Right lung (tissue), 5 donors: ENCODE measurements around the gene ARFGAP1. TPM values are rescaled to one million over a fixed set of nuclear protein-coding genes. Genes with fewer than 3 reads are reported as not detected.
"Not testable (repeated sequence)": the region's sequence is repeated elsewhere in the genome, so short reads cannot be mapped to it uniquely, and the experiment has no call there.

Experiments
- DNase-seq, 2 donors: peaks; one replicate each; pipeline ENCODE4 v3.0.0-alpha.2; 2013
- polyA plus RNA-seq, 5 donors: library from polyadenylated mRNA; unstranded; fragments of 120-200 nt; gene quantifications; one replicate each; pipeline versions ENCODE4 v1.2.1 to v1.2.3, GENCODE V29; 2013; ENCODE audit warnings: inconsistent platforms in 1 of 5, low replicate concordance in 1 of 5; ENCODE audit not compliant: insufficient read length in 5 of 5, insufficient read depth in 1 of 5

ARFGAP1 gene
- polyA plus RNA-seq, 5 donors, result 50.4 to 83.7 (median 64.2) TPM

- no peak for DNase-seq
These were observed 58.3 kb downstream of the ARFGAP1 start for GRCh38 chr20:63330940-63331339.

- no peak for DNase-seq
These were observed 59.3 kb downstream of the ARFGAP1 start for GRCh38 chr20:63331741-63332400.

GRCh38 chr20:63332488-63333240 lies 60.1 kb downstream of the ARFGAP1 start:
- DNase-seq, result no peak

GRCh38 chr20:63333241-63333836 lies 60.7 kb downstream of the ARFGAP1 start:
- DNase-seq, result no peak

DNA sequence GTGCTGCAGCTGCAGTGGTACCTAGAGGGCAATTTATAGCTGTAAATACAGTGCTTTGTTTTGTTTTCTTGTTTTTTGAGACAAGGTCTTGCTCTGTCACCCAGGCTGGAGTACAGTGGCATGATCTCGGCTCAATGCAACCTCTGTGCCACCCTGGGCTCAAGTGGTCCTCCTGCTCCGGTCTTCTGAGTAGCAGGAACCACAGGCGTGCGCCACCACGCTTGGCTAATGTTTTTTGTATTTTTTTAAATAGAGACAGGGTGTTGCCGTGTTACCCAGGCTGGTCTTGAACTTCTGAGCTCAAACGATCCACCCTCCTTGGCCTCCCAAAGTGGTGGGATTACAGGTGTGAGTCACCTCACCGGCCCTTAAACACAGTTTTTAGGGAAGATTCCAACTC lies 61.7 kb downstream of the ARFGAP1 start:
- DNase-seq, result no peak

- DNase-seq, result not testable (repeated sequence)
These were observed 62.4 kb downstream of the ARFGAP1 start for GRCh38 chr20:63335060-63335459.

DNA sequence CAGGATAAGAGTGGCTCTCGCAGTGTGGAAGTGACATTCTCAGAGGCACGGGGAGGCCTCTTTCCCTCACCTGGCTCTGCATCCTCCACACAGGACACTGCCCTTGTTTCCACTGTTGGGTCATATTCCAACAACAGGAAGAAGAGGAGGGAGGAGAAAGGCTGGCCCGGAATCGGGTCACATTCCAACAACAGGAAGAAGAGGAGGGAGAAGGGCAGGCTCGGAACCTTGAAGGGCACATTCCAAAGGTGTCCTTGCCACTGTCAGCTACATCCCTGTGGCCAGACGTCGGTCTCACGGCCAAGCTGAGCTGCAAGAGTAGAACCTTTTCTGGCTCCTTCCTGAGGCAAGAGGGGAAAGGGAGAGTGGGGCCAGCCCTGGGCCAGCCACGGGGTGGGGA lies 63.1 kb downstream of the ARFGAP1 start:
- DNase-seq, result no peak

DNA sequence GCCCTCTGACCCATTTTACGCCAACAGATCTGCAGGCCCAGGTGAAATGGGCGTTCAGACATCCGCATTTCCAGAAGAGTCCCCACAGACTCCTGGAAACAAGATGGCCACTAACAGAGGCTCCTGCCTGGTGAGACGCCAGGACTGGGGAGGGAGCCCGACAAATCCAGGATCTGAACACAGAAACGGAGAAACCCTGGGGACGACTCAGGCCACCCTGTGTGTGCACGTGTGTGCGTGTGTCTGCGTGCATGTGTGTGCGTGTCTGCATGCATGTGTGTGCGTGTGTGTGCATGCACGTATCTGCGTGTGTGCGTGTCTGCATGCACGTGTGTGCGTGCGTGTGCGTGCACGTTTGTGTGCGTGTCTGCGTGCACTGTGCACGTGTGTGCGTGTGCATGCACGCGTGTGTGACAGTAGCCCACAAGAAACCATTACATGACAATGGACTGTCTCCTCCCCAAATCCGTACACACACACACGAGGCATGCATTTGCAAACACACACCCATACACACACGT lies 63.7 kb downstream of the ARFGAP1 start:
- no peak for DNase-seq

DNA sequence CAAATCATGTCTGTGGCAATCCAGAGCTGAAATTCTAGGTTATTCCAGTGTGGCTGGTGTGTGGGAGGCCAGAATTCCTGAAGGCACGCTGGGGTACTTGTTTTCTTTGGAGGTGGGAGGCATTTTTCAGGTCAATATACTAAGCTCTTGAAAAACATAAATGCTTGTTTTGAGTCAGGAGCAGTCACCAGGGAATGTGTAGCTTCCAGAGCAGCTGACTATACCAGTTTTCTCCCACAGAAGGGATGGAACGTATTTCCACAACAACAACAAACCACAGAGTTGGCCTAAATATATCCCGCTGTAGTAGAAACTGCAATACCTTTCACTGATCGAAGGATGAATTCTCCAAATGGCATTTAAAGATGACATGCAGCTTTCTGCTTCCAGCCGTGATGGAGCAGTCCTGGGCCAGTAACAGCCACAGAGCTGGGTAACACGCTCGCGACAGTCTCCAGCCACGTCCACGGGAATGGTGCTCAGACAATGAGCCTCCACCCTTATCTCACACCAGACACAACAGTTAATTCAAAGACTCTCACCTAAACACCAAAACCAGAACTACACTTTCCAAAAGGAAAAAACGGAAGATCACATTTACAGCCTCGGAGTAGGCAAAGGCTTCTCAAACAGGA lies 65.3 kb downstream of the ARFGAP1 start:
- DNase-seq, result no peak

Other genes with a start within 250 kb of the ARFGAP1 start
- 10 to 100 TPM; 30.3 to 41.9 (median 38.7) TPM for gene YTHDF1, start 56.7 kb upstream of the ARFGAP1 start, polyA plus RNA-seq
- gene BIRC7, start 36.9 kb upstream of the ARFGAP1 start, polyA plus RNA-seq, result under 1 TPM in 2 of 5 donors, not detected in 3; 0.13 to 0.28 TPM
- gene NKAIN4, start 18.4 kb upstream of the ARFGAP1 start, polyA plus RNA-seq, result 10 to 100 TPM in 1 of 5 donors, 1 to 10 TPM in 4; 5.3 to 20.1 (median 9.6) TPM
- gene COL20A1, start 20.4 kb downstream of the ARFGAP1 start, polyA plus RNA-seq, result under 1 TPM; 0.06 to 0.73 (median 0.31) TPM
- 1 to 10 TPM in 1 of 5 donors, under 1 TPM in 4; 0.24 to 2.5 (median 0.69) TPM for gene CHRNA4, start 88.5 kb downstream of the ARFGAP1 start, polyA plus RNA-seq
- 10 to 100 TPM in 4 of 5 donors, 1 to 10 TPM in 1; 7.9 to 25.2 (median 12.4) TPM for gene KCNQ2, start 199.8 kb downstream of the ARFGAP1 start, polyA plus RNA-seq
- gene EEF1A2, start 226.3 kb downstream of the ARFGAP1 start, polyA plus RNA-seq, result 10 to 100 TPM in 1 of 5 donors, under 1 TPM in 4; 0.36 to 38.6 (median 0.61) TPM
- 100 to 1,000 TPM; 140 to 601 (median 282) TPM for gene PPDPF, start 248.0 kb downstream of the ARFGAP1 start, polyA plus RNA-seq